HEK293T (cell line): ENCODE measurements around the gene CD28.

Source experiments
- ARNT ChIP-seq: fragments of 450-650 bp; IDR thresholded peaks from 2 replicates; pipeline ENCODE4 v1.6.1; 2017; ENCODE audit warnings: mild to moderate bottlenecking
- BHLHE40 ChIP-seq: fragments of 450-650 bp; IDR thresholded peaks from 2 replicates; pipeline ENCODE4 v1.6.1; 2016; ENCODE audit warnings: mild to moderate bottlenecking, moderate library complexity, borderline replicate concordance
- CTBP1 ChIP-seq: fragments of 450-650 bp; IDR thresholded peaks from 2 replicates; pipeline ENCODE4 v1.6.1; 2016; ENCODE audit warnings: borderline replicate concordance
- ELF4 ChIP-seq: fragments of 450-650 bp; IDR thresholded peaks from 2 replicates; pipeline ENCODE4 v1.6.1; 2017; ENCODE audit warnings: antibody characterized with exemption
- FOXK2 ChIP-seq: fragments of 450-650 bp; IDR thresholded peaks from 2 replicates; pipeline ENCODE4 v1.6.1; 2016; ENCODE audit warnings: mild to moderate bottlenecking
- FOXM1 ChIP-seq: fragments of 450-650 bp; IDR thresholded peaks from 2 replicates; pipeline ENCODE4 v1.6.1; 2017; ENCODE audit warnings: mild to moderate bottlenecking, borderline replicate concordance
- HDGF ChIP-seq: fragments of 450-650 bp; IDR thresholded peaks from 2 replicates; pipeline ENCODE4 v1.6.1; 2017; ENCODE audit warnings: antibody characterized with exemption, borderline replicate concordance
- L3MBTL2 ChIP-seq: fragments of 450-650 bp; conservative IDR thresholded peaks from 2 replicates; pipeline ENCODE4 v1.6.1; 2016; ENCODE audit warnings: mild to moderate bottlenecking
- LEF1 ChIP-seq: fragments of 450-650 bp; IDR thresholded peaks from 2 replicates; pipeline ENCODE4 v1.6.1; 2017; ENCODE audit warnings: mild to moderate bottlenecking, borderline replicate concordance
- SP1 ChIP-seq: fragments of 450-650 bp; IDR thresholded peaks from 2 replicates; pipeline ENCODE4 v1.6.1; 2017
- SUZ12 ChIP-seq: fragments of 450-650 bp; IDR thresholded peaks from 2 replicates; pipeline ENCODE4 v1.6.1; 2016; ENCODE audit warnings: mild to moderate bottlenecking
- TARDBP ChIP-seq: fragments of 450-650 bp; IDR thresholded peaks from 2 replicates; pipeline ENCODE4 v1.6.1; 2016
- ZNF384 ChIP-seq: fragments of 450-650 bp; IDR thresholded peaks from 2 replicates; pipeline ENCODE4 v1.6.1; 2016
- TF ChIP-seq, protein P1 (sequence below): fragments of 450-650 bp; IDR thresholded peaks from 2 replicates; pipeline ENCODE4 v1.6.1; 2016

DNA sequence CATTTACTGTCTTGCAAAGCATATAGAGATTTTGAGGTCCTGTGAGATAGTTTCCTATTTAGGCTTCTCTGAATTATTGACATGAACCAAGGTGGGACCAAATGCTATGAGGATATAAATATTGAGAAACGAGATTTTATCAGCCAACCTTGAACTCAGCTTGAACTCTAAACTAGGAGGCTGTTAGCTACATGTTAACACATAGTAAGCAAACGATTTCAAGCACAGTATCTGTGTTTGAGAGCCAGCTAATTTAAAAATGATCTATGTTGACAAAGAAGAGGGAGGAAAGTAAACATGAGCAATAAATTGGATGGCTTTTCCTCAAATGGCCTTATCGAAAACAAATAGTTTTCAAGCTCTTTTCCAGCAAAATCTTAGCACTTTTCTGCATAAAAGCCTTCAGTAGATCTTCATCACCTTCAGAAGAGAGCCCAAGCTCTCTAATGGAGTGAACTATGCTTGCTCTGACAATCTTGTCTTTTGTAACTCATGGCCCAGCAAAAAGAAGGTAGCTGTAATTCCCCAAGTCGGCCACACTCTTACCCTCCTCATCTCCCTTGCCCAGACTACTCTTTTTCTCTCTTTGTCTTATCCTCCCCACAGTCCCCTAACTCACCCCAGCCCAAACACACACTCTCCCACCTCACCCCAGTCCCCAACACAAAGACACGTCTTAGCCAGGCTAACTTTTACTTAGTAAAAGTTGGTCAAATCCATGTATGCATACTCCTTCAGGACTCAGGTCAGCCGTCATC is 14.7 kb downstream of the CD28 start:
- no peak for TF ChIP-seq ARNT
- TF ChIP-seq ZNF384: no peak
- TF ChIP-seq TARDBP: no peak
- no peak for TF ChIP-seq BHLHE40
- no peak for TF ChIP-seq FOXK2
- TF ChIP-seq SUZ12: no peak
- TF ChIP-seq CTBP1: no peak
- TF ChIP-seq HDGF: no peak
- TF ChIP-seq FOXM1: no peak
- TF ChIP-seq SP1: no peak
- TF ChIP-seq, protein P1, sequence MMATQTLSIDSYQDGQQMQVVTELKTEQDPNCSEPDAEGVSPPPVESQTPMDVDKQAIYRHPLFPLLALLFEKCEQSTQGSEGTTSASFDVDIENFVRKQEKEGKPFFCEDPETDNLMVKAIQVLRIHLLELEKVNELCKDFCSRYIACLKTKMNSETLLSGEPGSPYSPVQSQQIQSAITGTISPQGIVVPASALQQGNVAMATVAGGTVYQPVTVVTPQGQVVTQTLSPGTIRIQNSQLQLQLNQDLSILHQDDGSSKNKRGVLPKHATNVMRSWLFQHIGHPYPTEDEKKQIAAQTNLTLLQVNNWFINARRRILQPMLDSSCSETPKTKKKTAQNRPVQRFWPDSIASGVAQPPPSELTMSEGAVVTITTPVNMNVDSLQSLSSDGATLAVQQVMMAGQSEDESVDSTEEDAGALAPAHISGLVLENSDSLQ: no peak
- no peak for TF ChIP-seq L3MBTL2
- no peak for TF ChIP-seq ELF4
- no peak for TF ChIP-seq LEF1
